Measurements from ENCODE around the gene UBE2J2.

Gene UBE2J2

GRCh38 chr1:1318131-1318652, 44.5 kb upstream of the UBE2J2 start:
- no peak for TF ChIP-seq ZFX (IDR thresholded peaks at IDR 0.05; ENCODE audit: borderline replicate concordance)
- no peak for TF ChIP-seq CTCF (IDR thresholded peaks at IDR 0.05)
- peak overlapping the region; percentile 83 for H3K27ac ChIP-seq

GRCh38 chr1:1317420-1317819, 43.8 kb upstream of the UBE2J2 start:
- TF ChIP-seq CTCF (IDR thresholded peaks at IDR 0.05): no peak
- no peak for TF ChIP-seq ZFX (IDR thresholded peaks at IDR 0.05; ENCODE audit: borderline replicate concordance)

GRCh38 chr1:1316199-1316598, 42.5 kb upstream of the UBE2J2 start:
- peak overlapping the region; percentile 83 for H3K27ac ChIP-seq

More at GRCh38 chr1:1317420-1317819, 43.8 kb upstream of the UBE2J2 start:
- peak overlapping the region; percentile 83 for H3K27ac ChIP-seq

GRCh38 chr1:1315435-1315954, 41.8 kb upstream of the UBE2J2 start:
- H3K27ac ChIP-seq: peak overlapping the region; percentile 83
- TF ChIP-seq CTCF (IDR thresholded peaks at IDR 0.05) (no peak), ZFX (IDR thresholded peaks at IDR 0.05; ENCODE audit: borderline replicate concordance) (no peak)

GRCh38 chr1:1314678-1315335, 41.2 kb upstream of the UBE2J2 start:
- TF ChIP-seq CTCF (IDR thresholded peaks at IDR 0.05): no peak
- TF ChIP-seq ZFX (IDR thresholded peaks at IDR 0.05; ENCODE audit: borderline replicate concordance): no peak
- peak overlapping the region; percentile 57 for H3K27ac ChIP-seq

- TF ChIP-seq CTCF (IDR thresholded peaks at IDR 0.05): no peak
- TF ChIP-seq ZFX (IDR thresholded peaks at IDR 0.05; ENCODE audit: borderline replicate concordance): no peak
- peak overlapping the region; percentile 57 for H3K27ac ChIP-seq
Observed at GRCh38 chr1:1314237-1314586, 40.6 kb upstream of the UBE2J2 start.

GRCh38 chr1:1313500-1314236, 40.0 kb upstream of the UBE2J2 start:
- peak overlapping the region; percentile 57 for H3K27ac ChIP-seq
- TF ChIP-seq ZFX (IDR thresholded peaks at IDR 0.05; ENCODE audit: borderline replicate concordance) (no peak), CTCF (IDR thresholded peaks at IDR 0.05) (no peak)
